OCI-LY3 (cell line): ENCODE data around the gene GPR160.

ENCODE experiments used
- H2AFZ ChIP-seq: fragments of 200-600, 300-600 bp; shearing (Covaris generic); 2 replicates; pipeline ENCODE4 v1.6.0; 2014; ENCODE audit warnings: antibody characterized with exemption, low read depth, low read length
- H3K27ac ChIP-seq: fragments of 200-600, 300-600 bp; sonication (generic); 2 replicates; pipeline ENCODE4 v1.5.1; 2014; ENCODE audit warnings: mild to moderate bottlenecking, low read length, moderate library complexity, mixed read lengths
- H3K27me3 ChIP-seq: fragments of 200-600, 300-600 bp; sonication (generic); 2 replicates; pipeline ENCODE4 v1.6.1; 2014; ENCODE audit warnings: low read depth, low read length, mixed read lengths
- H3K36me3 ChIP-seq: fragments of 200-600, 300-600 bp; sonication (generic); replicated peaks from 2 replicates; pipeline ENCODE3; 2014; ENCODE audit warnings: low read depth, low read length, mixed read lengths
- H3K4me1 ChIP-seq: fragments of 300-600, 200-600 bp; sonication (generic); 2 replicates; pipeline ENCODE4 v1.6.1; 2014; ENCODE audit warnings: low read length, mixed read lengths
- H3K4me2 ChIP-seq: fragments of 200-600, 300-600 bp; sonication (generic); 2 replicates; pipeline ENCODE4 v1.6.1; 2014; ENCODE audit warnings: low read length, mixed read lengths
- H3K4me3 ChIP-seq: fragments of 300-600, 200-600 bp; sonication (generic); 2 replicates; pipeline ENCODE4 v1.5.1; 2014; ENCODE audit warnings: antibody characterized with exemption, mild to moderate bottlenecking, low read length, moderate library complexity
- H3K79me2 ChIP-seq: fragments of 300-600, 200-600 bp; shearing (Covaris generic); 2 replicates; pipeline ENCODE4 v1.6.1; 2014; ENCODE audit warnings: mild to moderate bottlenecking, low read length, mixed read lengths
- H3K9ac ChIP-seq: fragments of 300-600, 200-600 bp; shearing (Covaris generic); 2 replicates; pipeline ENCODE4 v1.6.0; 2014; ENCODE audit warnings: mild to moderate bottlenecking, low read length, moderate library complexity
- H3K9me3 ChIP-seq: fragments of 200-600, 300-600 bp; shearing (Covaris generic); 2 replicates; pipeline ENCODE4 v1.6.1; 2014; ENCODE audit warnings: low read length, mixed read lengths; ENCODE audit not compliant: insufficient read depth
- H4K20me1 ChIP-seq: fragments of 200-600, 300-600 bp; sonication (generic); 2 replicates; pipeline ENCODE4 v1.6.1; 2016; ENCODE audit warnings: low read length, mixed read lengths; ENCODE audit not compliant: insufficient read depth
- EZH2phosphoT487 ChIP-seq: fragments of 200-600 bp; shearing (Covaris generic); IDR thresholded peaks from 2 replicates; pipeline ENCODE4 v1.6.1; 2018; ENCODE audit warnings: antibody characterized with exemption, mixed run types, low read depth
- TF ChIP-seq, protein P1 (sequence below): fragments of 200-600, 300-600 bp; sonication (generic); IDR thresholded peaks from 2 replicates; pipeline ENCODE4 v1.5.1; 2014; ENCODE audit warnings: antibody characterized with exemption, low read length, low read depth

GPR160 gene

DNA sequence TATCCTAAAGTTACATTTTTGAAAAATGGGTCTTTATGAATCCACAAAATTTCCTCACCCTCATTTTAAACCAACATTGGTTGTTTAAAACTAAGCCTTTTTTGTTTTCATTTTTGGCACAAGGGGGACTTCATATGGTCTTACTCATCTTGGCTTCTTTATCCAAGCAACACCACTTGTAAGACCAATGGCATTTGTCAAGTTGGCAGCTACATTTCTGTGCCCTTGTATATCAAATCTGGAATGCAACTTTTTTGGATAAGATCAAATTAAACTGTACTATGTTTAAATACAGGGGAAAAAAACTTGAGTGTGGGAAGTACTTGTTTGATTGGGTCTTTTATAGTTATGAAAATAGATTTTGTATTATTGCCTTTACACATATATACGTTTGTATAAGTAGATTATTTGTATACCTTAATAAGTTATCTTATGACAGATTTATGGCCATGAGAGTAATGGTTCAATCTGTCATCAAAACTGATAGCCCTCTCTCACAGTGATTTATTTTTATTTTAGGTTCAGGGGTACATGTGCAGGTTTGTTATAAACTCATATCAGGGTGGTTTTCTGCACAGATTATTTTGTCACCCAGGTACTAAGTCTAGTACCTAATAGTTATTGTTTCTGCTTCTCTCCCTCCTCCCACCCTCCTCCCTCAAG, 43.4 kb downstream of the GPR160 start:
- Histone ChIP-seq H3K27me3 (no peaks in the 10 kb centered on the region), H3K9ac (no peak overlapping the region), H3K36me3 (peaks cover 39% of the 10 kb centered on the region), H2AFZ (no peak overlapping the region), H3K9me3 (no peaks in the 10 kb centered on the region), H3K4me1 (no peaks in the 10 kb centered on the region), H3K4me3 (no peak overlapping the region), H4K20me1 (no peaks in the 10 kb centered on the region), H3K79me2 (no peaks in the 10 kb centered on the region), H3K27ac (no peak overlapping the region), H3K4me2 (no peak overlapping the region)
- TF ChIP-seq, protein P1, sequence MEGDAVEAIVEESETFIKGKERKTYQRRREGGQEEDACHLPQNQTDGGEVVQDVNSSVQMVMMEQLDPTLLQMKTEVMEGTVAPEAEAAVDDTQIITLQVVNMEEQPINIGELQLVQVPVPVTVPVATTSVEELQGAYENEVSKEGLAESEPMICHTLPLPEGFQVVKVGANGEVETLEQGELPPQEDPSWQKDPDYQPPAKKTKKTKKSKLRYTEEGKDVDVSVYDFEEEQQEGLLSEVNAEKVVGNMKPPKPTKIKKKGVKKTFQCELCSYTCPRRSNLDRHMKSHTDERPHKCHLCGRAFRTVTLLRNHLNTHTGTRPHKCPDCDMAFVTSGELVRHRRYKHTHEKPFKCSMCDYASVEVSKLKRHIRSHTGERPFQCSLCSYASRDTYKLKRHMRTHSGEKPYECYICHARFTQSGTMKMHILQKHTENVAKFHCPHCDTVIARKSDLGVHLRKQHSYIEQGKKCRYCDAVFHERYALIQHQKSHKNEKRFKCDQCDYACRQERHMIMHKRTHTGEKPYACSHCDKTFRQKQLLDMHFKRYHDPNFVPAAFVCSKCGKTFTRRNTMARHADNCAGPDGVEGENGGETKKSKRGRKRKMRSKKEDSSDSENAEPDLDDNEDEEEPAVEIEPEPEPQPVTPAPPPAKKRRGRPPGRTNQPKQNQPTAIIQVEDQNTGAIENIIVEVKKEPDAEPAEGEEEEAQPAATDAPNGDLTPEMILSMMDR: no peak
- TF ChIP-seq EZH2phosphoT487: no peak

DNA sequence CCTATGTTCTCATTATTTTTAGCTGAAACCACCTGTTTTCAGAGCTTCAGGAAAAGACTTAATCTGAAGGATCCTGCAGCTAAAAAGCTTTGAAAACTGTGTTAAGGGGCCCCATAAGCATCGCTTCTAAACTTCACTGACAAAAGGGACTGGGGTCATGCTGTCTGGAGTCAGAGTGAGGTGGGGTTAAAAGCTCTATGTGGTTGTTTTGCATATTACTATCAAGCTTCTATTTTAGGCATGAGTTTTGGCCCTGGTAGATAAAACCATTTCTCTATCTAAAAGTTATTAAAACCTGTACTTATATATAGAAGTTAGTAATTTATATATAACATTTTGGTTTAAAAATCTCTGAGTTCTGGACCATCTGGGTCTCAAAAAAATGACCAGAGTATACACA, 45.5 kb downstream of the GPR160 start:
- Histone ChIP-seq H3K9ac (no peak overlapping the region), H3K27ac (no peak overlapping the region), H3K4me2 (no peak overlapping the region), H3K4me3 (no peak overlapping the region), H4K20me1 (no peaks in the 10 kb centered on the region), H3K9me3 (no peaks in the 10 kb centered on the region), H2AFZ (no peak overlapping the region), H3K4me1 (no peaks in the 10 kb centered on the region), H3K79me2 (no peaks in the 10 kb centered on the region), H3K27me3 (no peaks in the 10 kb centered on the region), H3K36me3 (peaks cover 37% of the 10 kb centered on the region)
- TF ChIP-seq, protein P1: no peak
- no peak for TF ChIP-seq EZH2phosphoT487

DNA sequence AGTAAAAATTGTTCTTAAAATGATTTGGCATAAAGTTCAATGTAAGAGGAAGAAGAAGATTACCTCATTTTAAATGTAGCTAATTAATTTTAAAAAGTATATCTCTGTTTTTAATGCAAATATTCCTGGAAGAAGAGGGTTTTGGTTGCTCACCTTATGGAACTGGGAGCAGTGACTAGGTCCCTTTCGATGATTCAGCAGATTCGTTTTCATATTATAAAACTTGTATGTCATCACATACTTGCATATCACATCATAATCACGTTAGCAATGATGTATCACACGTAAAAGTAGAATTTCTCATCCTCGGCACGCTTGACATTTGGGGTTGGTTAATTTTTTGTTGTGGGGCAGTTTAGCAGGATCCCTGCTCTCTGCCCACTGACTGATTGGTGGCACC, 47.6 kb downstream of the GPR160 start:
- no peaks in the 10 kb centered on the region for H3K79me2 ChIP-seq
- no peak overlapping the region for H3K4me3 ChIP-seq
- no peak overlapping the region for H3K9ac ChIP-seq
- no peaks in the 10 kb centered on the region for H3K4me1 ChIP-seq
- no peaks in the 10 kb centered on the region for H4K20me1 ChIP-seq
- no peak for TF ChIP-seq EZH2phosphoT487
- TF ChIP-seq, protein P1: no peak
- H3K4me2 ChIP-seq: no peak overlapping the region
- H3K36me3 ChIP-seq: peaks cover 39% of the 10 kb centered on the region
- H3K27ac ChIP-seq: no peak overlapping the region
- H3K9me3 ChIP-seq: no peaks in the 10 kb centered on the region
- no peak overlapping the region for H2AFZ ChIP-seq
- H3K27me3 ChIP-seq: no peaks in the 10 kb centered on the region

DNA sequence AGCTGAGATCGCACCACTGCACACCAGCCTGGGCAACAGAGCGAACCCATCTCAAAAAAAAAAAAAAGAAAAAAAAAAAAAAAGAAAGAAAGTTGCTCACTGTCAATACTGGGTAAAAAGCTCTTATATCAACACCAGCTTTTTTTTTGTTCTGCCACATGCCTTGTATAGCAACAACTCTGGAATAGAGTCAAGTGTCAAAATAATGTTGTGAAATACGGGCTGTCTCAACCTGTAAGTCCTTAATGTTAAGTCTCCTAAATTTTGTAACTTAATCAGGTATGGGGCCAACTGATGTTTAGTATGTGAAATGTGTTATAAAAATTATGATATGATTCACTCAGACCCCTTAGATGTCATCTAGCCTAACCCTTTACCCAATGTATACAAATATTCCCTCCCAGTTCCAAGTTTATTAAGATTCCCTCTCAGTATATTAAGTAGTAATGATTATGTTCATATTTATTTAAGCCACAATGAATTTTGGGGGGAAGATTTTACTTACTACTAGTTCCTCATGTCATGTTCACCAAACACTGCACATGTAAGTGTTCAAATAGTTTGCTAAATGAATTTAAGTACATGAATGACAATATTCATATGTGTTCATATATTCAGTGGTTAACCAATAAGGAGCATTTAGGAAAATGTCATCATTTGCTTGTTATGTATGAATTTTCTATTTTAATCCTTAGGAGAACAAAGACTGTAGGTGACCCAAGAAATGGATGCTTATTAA, 52.2 kb downstream of the GPR160 start:
- H4K20me1 ChIP-seq: 0 out of 2 replicates have a peak, but pooled peaks cover 5% of the 10 kb centered on the region
- no peaks in the 10 kb centered on the region for H3K9me3 ChIP-seq
- no peaks in the 10 kb centered on the region for H3K79me2 ChIP-seq
- no peak overlapping the region for H2AFZ ChIP-seq
- H3K9ac ChIP-seq: no peak overlapping the region
- TF ChIP-seq, protein P1: no peak
- TF ChIP-seq EZH2phosphoT487: no peak
- no peak overlapping the region for H3K4me3 ChIP-seq
- no peaks in the 10 kb centered on the region for H3K4me1 ChIP-seq
- no peak overlapping the region for H3K4me2 ChIP-seq
- no peak overlapping the region for H3K27ac ChIP-seq
- H3K36me3 ChIP-seq: peaks cover 48% of the 10 kb centered on the region
- H3K27me3 ChIP-seq: no peaks in the 10 kb centered on the region
